Tibial nerve (tissue), 4 donors: ENCODE results near the gene SLC38A9. TPM values are rescaled to one million over a fixed set of nuclear protein-coding genes. Genes with fewer than 3 reads are reported as not detected.

ENCODE experiments used
- DNase-seq, 2 donors: peaks; one replicate each; pipeline ENCODE4 v3.0.0-alpha.2; 2019; ENCODE audit warnings: low spot score in 2 of 2
- H3K27ac ChIP-seq, 4 donors: fragments of 200-600 bp; sonication (generic) in 3 of 4; one replicate each; pipeline ENCODE4 v1.5.1; 2017 to 2019; ENCODE audit warnings: mild to moderate bottlenecking in 1 of 4
- H3K27me3 ChIP-seq, 2 donors: fragments of 200-600 bp; sonication (generic) in 1 of 2; one replicate each; pipeline versions ENCODE4 v1.5.1 to v1.6.0; 2017 to 2019
- H3K36me3 ChIP-seq, 3 donors: fragments of 200-600 bp; sonication (generic); one replicate each; pipeline ENCODE4 v1.5.1; 2018 to 2019
- H3K4me1 ChIP-seq, 4 donors: fragments of 200-600 bp; sonication (generic) in 3 of 4; one replicate each; pipeline ENCODE4 v1.5.1; 2017 to 2019
- H3K4me3 ChIP-seq, 4 donors: fragments of 200-600 bp; sonication (generic) in 3 of 4; one replicate each; pipeline ENCODE4 v1.5.1; 2017 to 2019; ENCODE audit warnings: mild to moderate bottlenecking in 1 of 4, moderate library complexity in 1 of 4
- H3K9me3 ChIP-seq, 4 donors: fragments of 200-600 bp; sonication (generic) in 3 of 4; one replicate each; pipeline ENCODE4 v1.5.1; 2017 to 2019
- EP300 ChIP-seq, 2 donors: sonication (generic); formaldehyde crosslinking; IDR thresholded peaks; one replicate each; pipeline ENCODE4 v1.6.1; 2017; ENCODE audit warnings: antibody characterized with exemption in 2 of 2, mild to moderate bottlenecking in 1 of 2
- POLR2A ChIP-seq, 2 donors: fragments of 450-650 bp; IDR thresholded peaks; one replicate each; pipeline ENCODE4 v1.6.1; 2017; ENCODE audit warnings: antibody characterized with exemption in 2 of 2, mild to moderate bottlenecking in 2 of 2, moderate library complexity in 2 of 2
- WGBS, 2 donors: methylation state at CpG; one replicate each; pipeline ENCODE4 v1.1.5; 2018; 5-methylcytosine and 5-hydroxymethylcytosine counted together
- total RNA-seq, 4 donors: library from RNA; depleted of rRNA; stranded (reverse); fragments of >200 nt; gene quantifications; one replicate each; pipeline ENCODE4 v1.1.0, GENCODE V29; 2016
- TF ChIP-seq, protein P1 (sequence below), 5 experiments: fragments of 200-600 bp in 3 of 5; fragments of 450-650 bp in 2 of 5; sonication (generic) in 3 of 5; IDR thresholded peaks; one replicate each; pipeline ENCODE4 v1.5.1; 2016 to 2019; ENCODE audit warnings: antibody characterized with exemption in 5 of 5, mild to moderate bottlenecking in 3 of 5, moderate library complexity in 2 of 5

The SLC38A9 gene
- total RNA-seq, 4 donors from 2014 or later, result 11.0 to 39.1 (median 23.6) TPM

DNA sequence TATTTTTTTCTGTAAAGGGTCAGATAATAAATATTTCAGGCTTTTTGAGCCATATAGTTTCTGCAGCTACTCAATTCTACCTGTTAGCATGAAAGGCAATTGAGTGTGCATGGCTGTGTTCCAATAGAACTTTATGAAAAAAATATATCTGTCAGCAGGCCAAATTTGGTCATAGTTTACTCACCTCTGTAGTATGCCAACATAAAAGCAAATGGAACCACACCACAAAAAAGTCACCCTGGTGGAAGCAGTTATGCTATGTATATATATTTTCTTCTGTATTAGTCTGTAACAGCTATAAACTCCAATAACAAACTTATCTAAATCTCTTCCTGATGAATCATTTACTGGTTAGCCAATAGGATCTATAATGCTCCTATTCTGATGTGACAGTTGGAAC lies 3.4 kb downstream of the SLC38A9 start:
- peaks cover 0 to 18% (median 6%) of the 10 kb centered on the region in 4 donors for H3K4me1 ChIP-seq
- peaks cover 0 to 11% (median 0%) of the 10 kb centered on the region in 3 donors for H3K36me3 ChIP-seq
- H3K27me3 ChIP-seq, result no peaks in the 10 kb centered on the region
- H3K9me3 ChIP-seq, result no peaks in the 10 kb centered on the region
- no peak overlapping the region for H3K27ac ChIP-seq
- TF ChIP-seq EP300 (IDR thresholded peaks at IDR 0.05) (no peak), POLR2A (IDR thresholded peaks at IDR 0.05) (no peak)
- TF ChIP-seq, protein P1, sequence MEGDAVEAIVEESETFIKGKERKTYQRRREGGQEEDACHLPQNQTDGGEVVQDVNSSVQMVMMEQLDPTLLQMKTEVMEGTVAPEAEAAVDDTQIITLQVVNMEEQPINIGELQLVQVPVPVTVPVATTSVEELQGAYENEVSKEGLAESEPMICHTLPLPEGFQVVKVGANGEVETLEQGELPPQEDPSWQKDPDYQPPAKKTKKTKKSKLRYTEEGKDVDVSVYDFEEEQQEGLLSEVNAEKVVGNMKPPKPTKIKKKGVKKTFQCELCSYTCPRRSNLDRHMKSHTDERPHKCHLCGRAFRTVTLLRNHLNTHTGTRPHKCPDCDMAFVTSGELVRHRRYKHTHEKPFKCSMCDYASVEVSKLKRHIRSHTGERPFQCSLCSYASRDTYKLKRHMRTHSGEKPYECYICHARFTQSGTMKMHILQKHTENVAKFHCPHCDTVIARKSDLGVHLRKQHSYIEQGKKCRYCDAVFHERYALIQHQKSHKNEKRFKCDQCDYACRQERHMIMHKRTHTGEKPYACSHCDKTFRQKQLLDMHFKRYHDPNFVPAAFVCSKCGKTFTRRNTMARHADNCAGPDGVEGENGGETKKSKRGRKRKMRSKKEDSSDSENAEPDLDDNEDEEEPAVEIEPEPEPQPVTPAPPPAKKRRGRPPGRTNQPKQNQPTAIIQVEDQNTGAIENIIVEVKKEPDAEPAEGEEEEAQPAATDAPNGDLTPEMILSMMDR (IDR thresholded peaks at IDR 0.05), result no peak
- no peak for DNase-seq
- H3K4me3 ChIP-seq, result no peak overlapping the region

DNA sequence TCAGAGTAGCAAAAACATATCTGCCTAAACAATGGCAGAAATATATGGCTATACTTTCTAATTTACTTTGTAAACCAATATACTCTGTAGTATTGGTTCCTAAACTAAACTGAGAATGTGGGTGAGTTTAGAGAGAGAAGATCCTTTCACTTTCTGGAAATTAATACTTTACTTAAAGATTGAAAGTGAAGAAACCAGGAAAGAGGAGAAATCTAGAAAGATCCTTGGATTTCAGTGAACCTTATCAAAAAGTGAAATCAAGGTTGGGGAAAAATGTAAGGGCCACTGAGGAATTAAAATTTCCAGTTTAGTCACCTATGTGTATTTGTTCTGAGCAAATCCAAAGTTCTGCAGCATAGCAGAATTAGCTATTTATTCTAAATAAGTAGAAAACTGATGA lies 5.9 kb downstream of the SLC38A9 start:
- H3K9me3 ChIP-seq, result no peaks in the 10 kb centered on the region
- H3K27ac ChIP-seq, result no peak overlapping the region
- no peak for DNase-seq
- no peak for TF ChIP-seq EP300 (IDR thresholded peaks at IDR 0.05)
- TF ChIP-seq POLR2A (IDR thresholded peaks at IDR 0.05), result no peak
- TF ChIP-seq, protein P1 (IDR thresholded peaks at IDR 0.05), result no peak
- no peaks in the 10 kb centered on the region for H3K27me3 ChIP-seq
- H3K4me1 ChIP-seq, result peaks cover 0 to 10% (median 2%) of the 10 kb centered on the region in 4 donors
- H3K36me3 ChIP-seq, result peaks cover 0 to 15% (median 0%) of the 10 kb centered on the region in 3 donors
- H3K4me3 ChIP-seq, result no peak overlapping the region

DNA sequence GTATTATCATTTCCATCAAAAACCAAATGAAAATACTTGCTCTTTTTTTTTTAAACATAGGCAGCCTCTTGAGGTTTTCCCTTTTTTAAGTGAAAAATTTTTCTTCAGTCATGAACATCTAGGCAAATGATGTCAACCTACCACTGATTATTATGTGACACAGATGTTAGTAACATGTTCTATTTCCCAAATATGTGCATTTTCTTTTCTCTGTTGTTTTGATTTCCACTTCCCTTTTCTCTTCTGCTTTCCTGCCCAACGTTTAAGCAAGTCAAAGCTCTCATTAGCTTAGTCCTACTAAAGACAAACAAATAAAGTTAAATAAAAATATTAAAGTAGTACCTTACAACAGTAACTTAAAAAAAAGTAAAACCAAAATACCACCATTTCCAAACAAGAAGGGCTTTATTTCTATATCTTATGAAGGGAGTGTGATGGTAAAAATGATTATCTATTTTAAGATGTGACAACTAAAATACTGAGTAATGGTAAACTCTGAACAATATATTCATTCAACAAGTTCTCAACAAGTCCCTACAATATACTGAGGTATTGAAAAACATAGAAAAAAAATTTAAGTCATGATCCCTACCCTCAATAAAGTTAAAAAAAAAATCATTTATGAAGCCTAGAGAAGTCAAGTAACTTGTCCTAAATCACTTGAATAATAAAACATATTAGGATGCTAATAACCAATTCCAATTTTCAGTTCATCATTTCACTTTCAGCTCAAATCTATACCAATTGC lies 9.4 kb downstream of the SLC38A9 start:
- Histone ChIP-seq H3K9me3 (no peaks in the 10 kb centered on the region), H3K27me3 (no peaks in the 10 kb centered on the region), H3K27ac (no peak overlapping the region), H3K36me3 (peaks cover 0 to 6% (median 0%) of the 10 kb centered on the region in 3 donors), H3K4me1 (no peaks in the 10 kb centered on the region), H3K4me3 (no peak overlapping the region)
- 12 to 18% methylated on average over 1 of the region's 1 CpG for WGBS, 2 donors
- no peak for DNase-seq
- TF ChIP-seq, protein P1 (IDR thresholded peaks at IDR 0.05), result no peak
- TF ChIP-seq EP300 (IDR thresholded peaks at IDR 0.05) (no peak), POLR2A (IDR thresholded peaks at IDR 0.05) (no peak)

DNA sequence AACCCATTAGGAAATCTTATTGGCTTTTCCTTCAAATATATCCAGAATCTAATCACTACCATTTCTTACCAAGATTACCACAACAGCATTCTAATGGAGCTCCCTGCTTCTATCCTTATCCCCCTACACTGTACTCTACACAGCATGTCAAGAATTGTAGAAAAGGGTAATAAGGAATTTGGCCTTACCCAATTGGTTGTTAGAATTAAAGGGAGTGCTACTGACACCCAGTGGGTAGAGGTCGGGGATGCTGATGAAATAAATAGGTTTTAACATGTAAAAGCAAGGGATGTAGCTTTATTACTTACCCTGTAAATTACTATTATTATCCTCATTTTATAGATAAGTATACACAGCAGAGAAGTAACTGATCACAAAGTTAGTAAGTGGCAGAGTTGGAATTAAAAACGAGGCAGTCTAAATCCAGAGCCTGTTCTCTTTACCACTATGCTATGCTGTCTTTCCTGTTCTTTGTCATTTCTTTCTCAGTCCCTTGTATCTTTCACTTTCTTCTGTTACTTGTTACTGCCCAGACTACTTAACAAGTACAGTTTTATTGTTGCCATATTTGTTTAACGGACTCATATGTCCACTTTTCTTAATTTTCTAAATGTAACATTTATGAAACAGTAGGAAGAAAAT lies 10.5 kb downstream of the SLC38A9 start:
- no peak for TF ChIP-seq POLR2A (IDR thresholded peaks at IDR 0.05)
- TF ChIP-seq, protein P1 (IDR thresholded peaks at IDR 0.05), result no peak
- TF ChIP-seq EP300 (IDR thresholded peaks at IDR 0.05), result no peak
- H3K4me3 ChIP-seq, result no peak overlapping the region
- H3K36me3 ChIP-seq, result peaks cover 0 to 16% (median 0%) of the 10 kb centered on the region in 3 donors
- H3K4me1 ChIP-seq, result no peaks in the 10 kb centered on the region
- 85 to 90% methylated on average over 3 of the region's 3 CpGs for WGBS, 2 donors
- H3K27me3 ChIP-seq, result no peaks in the 10 kb centered on the region
- DNase-seq, result no peak
- H3K27ac ChIP-seq, result no peak overlapping the region
- H3K9me3 ChIP-seq, result no peaks in the 10 kb centered on the region

DNA sequence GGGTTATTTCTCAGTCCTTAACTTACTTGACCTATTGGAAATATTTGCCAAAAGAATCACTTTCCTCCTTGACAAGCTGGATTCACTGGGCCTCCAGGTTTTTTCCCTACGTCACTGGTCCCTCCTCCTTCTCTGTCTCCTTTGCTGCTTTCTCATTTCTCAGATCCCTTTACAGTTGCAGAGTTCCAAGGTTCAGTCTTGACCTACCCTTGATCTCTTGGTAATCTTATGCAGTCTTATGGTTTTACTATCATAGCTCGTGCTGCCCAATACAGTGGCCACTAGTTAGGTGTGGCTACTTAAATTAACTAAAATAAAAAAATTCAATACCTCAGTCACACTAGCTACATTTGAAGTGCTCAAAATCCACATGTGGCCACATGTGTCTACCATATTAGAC lies 11.4 kb downstream of the SLC38A9 start:
- peaks cover 0 to 16% (median 0%) of the 10 kb centered on the region in 3 donors for H3K36me3 ChIP-seq
- H3K27ac ChIP-seq, result no peak overlapping the region
- no peak for DNase-seq
- H3K4me3 ChIP-seq, result no peak overlapping the region
- H3K27me3 ChIP-seq, result no peaks in the 10 kb centered on the region
- TF ChIP-seq POLR2A (IDR thresholded peaks at IDR 0.05), result no peak
- no peak for TF ChIP-seq EP300 (IDR thresholded peaks at IDR 0.05)
- TF ChIP-seq, protein P1 (IDR thresholded peaks at IDR 0.05), result no peak
- 50 to 96% methylated on average over 2 of the region's 2 CpGs for WGBS, 2 donors
- no peaks in the 10 kb centered on the region for H3K4me1 ChIP-seq
- H3K9me3 ChIP-seq, result no peaks in the 10 kb centered on the region
